IgD-negative memory B cell (primary cell): ENCODE measurements around the gene NSF. TPM values are rescaled to one million over a fixed set of nuclear protein-coding genes. Genes with fewer than 3 reads are reported as not detected.
"Not testable (repeated sequence)": the region's sequence is repeated elsewhere in the genome, so short reads cannot be mapped to it uniquely, and the experiment has no call there.

ENCODE experiments used
- H3K27ac Mint-ChIP-seq, 3 donors: one replicate each; pipeline ENCODE4 v1.8.0; 2020 to 2022; ENCODE audit warnings: mild to moderate bottlenecking in 3 of 3, mixed read lengths in 3 of 3, moderate library complexity in 1 of 3
- H3K27me3 Mint-ChIP-seq: one replicate; pipeline ENCODE4 v1.8.0; 2021; ENCODE audit warnings: mixed read lengths
- H3K36me3 Mint-ChIP-seq: one replicate; pipeline ENCODE4 v1.8.0; 2020; ENCODE audit warnings: mild to moderate bottlenecking, mixed read lengths
- H3K4me1 Mint-ChIP-seq, 3 donors: one replicate each; pipeline ENCODE4 v1.8.0; 2020 to 2022; ENCODE audit warnings: mixed read lengths in 3 of 3, mild to moderate bottlenecking in 1 of 3
- H3K4me3 Mint-ChIP-seq, 4 donors: one replicate each; pipeline ENCODE4 v1.8.0; 2020 to 2022; ENCODE audit warnings: mild to moderate bottlenecking in 4 of 4, mixed read lengths in 4 of 4, moderate library complexity in 3 of 4
- H3K9me3 Mint-ChIP-seq, 3 donors: one replicate each; pipeline ENCODE4 v1.8.0; 2020 to 2021; ENCODE audit warnings: mixed read lengths in 3 of 3, mild to moderate bottlenecking in 1 of 3
- polyA plus RNA-seq: library from polyadenylated mRNA; unstranded; fragments of 300-500 nt; fragmentation: Illumina TruSeq; gene quantifications from one replicate; pipeline ENCODE4 v1.2.3, GENCODE V29; 2021

Gene NSF
- polyA plus RNA-seq, result 16.5 TPM

DNA sequence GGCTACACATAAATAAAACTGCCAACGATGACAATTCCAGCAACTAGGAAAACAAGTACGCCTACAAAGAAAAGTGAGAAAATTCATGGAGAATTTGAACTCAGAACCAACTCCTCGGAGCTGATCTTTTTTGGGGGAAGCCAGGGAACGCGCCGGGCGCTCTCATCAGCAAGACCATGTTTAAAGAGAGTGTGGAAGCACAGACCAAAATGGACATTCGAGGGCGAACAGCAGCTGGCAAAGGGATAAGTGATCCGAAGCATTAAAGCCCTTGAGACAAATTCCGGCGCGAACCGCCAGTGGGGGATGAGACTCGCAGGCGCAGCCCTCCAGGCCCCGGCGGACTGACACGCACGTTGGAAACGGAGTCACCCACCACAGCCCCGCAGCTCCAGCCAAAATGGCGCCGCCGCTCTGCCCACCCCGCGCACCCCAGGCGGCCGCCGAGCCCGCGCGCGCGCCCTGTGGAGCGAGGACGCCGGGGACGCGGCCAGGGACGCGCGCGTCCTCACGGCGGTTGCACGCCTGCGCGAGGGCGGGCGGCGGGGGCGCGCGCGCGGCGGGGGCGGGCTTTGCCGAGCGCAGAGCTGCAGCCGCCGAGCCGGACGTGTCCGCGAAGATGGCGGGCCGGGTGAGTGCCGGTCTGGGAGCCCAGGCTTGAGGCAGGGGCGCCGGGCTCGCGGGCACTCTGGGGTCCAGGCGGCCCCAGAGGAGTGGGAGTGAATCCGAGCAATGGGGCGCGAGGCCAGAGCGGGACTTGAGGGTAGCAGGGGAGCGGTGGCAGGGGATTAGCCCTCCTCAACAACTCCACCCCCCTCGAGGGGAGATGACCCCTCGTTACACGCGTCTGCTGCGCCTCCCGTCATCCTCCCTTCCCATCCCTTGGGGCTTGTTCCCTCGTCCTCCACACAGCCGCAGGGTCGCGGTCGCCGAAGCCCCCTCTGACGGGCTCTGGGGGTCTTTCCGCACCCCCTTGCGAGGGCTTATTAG lies at the start of gene NSF:
Gene NSF (plus strand): TSS at position 513 of the 990 bp plus-strand sequence. CDS start 107 bp downstream, at position 620.
- not testable (repeated sequence) for H3K9me3 Mint-ChIP-seq, H3K27ac Mint-ChIP-seq, H3K36me3 Mint-ChIP-seq, H3K27me3 Mint-ChIP-seq, H3K4me3 Mint-ChIP-seq, H3K4me1 Mint-ChIP-seq

- not testable (repeated sequence) for H3K27me3 Mint-ChIP-seq, H3K27ac Mint-ChIP-seq, H3K4me3 Mint-ChIP-seq, H3K36me3 Mint-ChIP-seq, H3K4me1 Mint-ChIP-seq, H3K9me3 Mint-ChIP-seq
Observed at GRCh38 chr17:46548607-46549006, 41.9 kb upstream of the NSF start.

DNA sequence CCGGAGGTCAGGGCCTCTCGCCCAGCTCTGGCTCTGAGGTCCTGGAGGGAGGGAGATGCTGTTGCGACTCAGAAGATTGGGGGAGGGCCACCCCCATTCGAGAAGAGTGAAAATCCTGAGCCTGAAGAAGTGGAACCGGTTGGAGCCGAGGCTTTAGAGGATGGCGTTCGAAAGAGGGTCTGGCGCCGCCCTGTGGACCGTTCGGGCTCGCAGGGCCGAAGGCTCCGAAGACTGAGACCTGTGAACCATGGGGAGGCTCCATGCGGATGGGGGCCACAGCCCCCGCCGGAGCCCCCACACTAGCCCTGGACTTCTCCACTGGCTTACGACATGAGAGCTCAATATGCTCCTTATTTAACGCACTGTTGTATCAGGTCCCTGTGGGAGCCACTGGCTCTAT lies 31.3 kb upstream of the NSF start:
- H3K4me1 Mint-ChIP-seq, H3K27me3 Mint-ChIP-seq, H3K27ac Mint-ChIP-seq, H3K4me3 Mint-ChIP-seq, H3K9me3 Mint-ChIP-seq, H3K36me3 Mint-ChIP-seq: not testable (repeated sequence)

GRCh38 chr17:46560048-46560447 lies 30.4 kb upstream of the NSF start:
- not testable (repeated sequence) for H3K27me3 Mint-ChIP-seq, H3K4me3 Mint-ChIP-seq, H3K4me1 Mint-ChIP-seq, H3K27ac Mint-ChIP-seq, H3K36me3 Mint-ChIP-seq, H3K9me3 Mint-ChIP-seq

DNA sequence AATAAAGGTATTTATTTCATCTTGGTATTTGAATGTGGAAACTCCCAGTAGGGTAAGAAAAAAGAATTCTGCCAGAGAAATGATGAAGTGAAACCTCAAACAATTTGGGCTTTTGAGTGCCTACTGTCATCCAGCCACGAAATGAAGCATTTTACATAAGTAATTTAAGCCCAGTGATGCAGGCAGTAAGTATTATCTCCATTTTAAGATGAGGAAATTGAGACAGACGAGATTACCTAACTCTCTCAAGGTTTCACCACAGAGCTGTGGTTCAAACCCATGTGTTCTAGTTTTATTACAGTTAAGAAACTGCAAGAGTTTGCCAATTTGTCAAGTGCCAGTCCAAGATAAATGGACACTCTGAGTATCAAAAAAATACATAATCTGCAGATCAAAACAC lies 24.2 kb upstream of the NSF start:
- H3K4me3 Mint-ChIP-seq, H3K36me3 Mint-ChIP-seq, H3K9me3 Mint-ChIP-seq, H3K27ac Mint-ChIP-seq, H3K27me3 Mint-ChIP-seq, H3K4me1 Mint-ChIP-seq: not testable (repeated sequence)

- H3K4me1 Mint-ChIP-seq, H3K27me3 Mint-ChIP-seq, H3K9me3 Mint-ChIP-seq: not testable (repeated sequence)
Observed at GRCh38 chr17:46566980-46567379, 23.5 kb upstream of the NSF start.

GRCh38 chr17:46571796-46572195 lies 18.7 kb upstream of the NSF start:
- H3K36me3 Mint-ChIP-seq, H3K9me3 Mint-ChIP-seq, H3K27ac Mint-ChIP-seq, H3K27me3 Mint-ChIP-seq, H3K4me3 Mint-ChIP-seq, H3K4me1 Mint-ChIP-seq: not testable (repeated sequence)

More at GRCh38 chr17:46566980-46567379, 23.5 kb upstream of the NSF start:
- not testable (repeated sequence) for H3K27ac Mint-ChIP-seq, H3K36me3 Mint-ChIP-seq, H3K4me3 Mint-ChIP-seq

DNA sequence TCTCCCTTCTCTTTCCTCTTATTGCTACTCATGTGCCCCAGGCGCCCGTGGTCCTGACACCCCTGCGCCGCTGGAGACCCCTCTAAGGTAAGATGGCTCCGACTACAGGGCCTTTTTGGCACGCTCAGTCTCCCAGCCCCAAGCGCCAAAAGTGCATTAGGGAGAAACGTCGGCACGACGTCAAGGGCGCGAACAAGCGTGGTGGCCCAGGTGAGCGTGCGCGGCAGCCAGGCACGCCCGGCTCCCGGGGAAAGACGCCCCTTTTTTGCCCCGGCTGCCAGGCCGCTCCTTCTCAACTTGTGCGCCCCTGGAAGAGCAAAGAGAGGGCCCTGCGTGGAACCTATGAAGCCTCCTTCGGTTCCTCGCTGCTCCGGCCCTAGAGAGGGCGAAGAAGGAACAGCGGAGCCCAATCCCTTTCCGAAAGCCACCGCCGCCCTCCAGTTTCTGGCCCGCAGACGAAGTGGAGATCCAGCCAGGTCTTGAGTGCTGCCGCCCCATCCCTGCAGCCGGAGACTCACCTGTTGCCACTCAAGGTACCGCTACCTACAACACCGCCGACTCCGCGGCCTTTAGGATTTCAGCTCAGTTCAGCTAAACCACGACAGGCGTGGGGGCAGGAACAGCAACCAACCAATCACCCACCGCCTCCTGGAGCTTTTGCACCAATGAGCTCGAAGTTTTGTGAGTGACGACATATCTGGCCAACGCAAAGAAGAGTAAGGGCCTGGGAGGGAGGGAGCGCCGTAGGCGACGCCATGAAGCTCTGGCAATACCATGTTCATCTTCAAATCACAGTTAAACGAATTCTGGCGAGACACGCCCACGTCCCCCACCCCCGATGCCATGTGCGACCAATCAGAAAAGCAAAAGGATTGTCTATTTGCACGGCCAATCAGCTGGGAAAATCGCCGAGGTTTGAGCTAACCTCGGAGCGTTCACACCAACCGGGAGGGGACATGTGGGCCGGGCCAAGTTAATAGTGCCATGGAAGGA lies 11.1 kb upstream of the NSF start, which contains the start of gene ARL17A:
Gene ARL17A (minus strand): TSS at position 609 of the 993 bp plus-strand sequence. CDS start 3,369 bp downstream, outside the sequence.
- H3K36me3 Mint-ChIP-seq, H3K4me1 Mint-ChIP-seq, H3K27me3 Mint-ChIP-seq, H3K9me3 Mint-ChIP-seq: not testable (repeated sequence)
- H3K4me3 Mint-ChIP-seq, result peak within 1 kb of the TSS in 2 of 4 donors; percentile 69 to 81
- peak within 1 kb of the TSS in 1 of 3 donors; percentile 71 for H3K27ac Mint-ChIP-seq

- not testable (repeated sequence) for H3K36me3 Mint-ChIP-seq, H3K27me3 Mint-ChIP-seq, H3K9me3 Mint-ChIP-seq, H3K4me1 Mint-ChIP-seq
- peak overlapping the region in 2 of 4 donors; percentile 69 to 81 for H3K4me3 Mint-ChIP-seq
- peak overlapping the region in 1 of 3 donors; percentile 71 for H3K27ac Mint-ChIP-seq
Observed at GRCh38 chr17:46580082-46580481, 10.4 kb upstream of the NSF start.

DNA sequence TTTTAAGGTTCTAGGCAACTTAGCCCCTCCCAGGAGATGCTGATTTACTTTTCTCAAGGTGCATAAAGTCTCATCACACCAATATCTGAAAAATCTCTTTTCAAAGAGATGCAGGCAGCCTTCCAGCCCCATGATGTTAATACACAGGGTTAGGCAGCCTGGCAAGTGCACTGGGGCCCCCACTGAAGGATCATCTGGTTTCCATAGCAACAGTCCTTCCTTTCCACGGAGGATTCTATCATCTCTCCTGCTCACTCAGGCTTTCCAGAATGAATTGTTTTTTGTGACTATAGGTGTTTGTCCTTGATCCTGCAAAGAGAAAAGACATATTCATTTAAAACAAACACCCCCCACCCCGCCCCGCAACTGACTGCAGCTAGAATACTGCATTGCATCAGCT lies 5.0 kb upstream of the NSF start:
- H3K27ac Mint-ChIP-seq, H3K27me3 Mint-ChIP-seq, H3K4me1 Mint-ChIP-seq, H3K9me3 Mint-ChIP-seq, H3K36me3 Mint-ChIP-seq, H3K4me3 Mint-ChIP-seq: not testable (repeated sequence)

DNA sequence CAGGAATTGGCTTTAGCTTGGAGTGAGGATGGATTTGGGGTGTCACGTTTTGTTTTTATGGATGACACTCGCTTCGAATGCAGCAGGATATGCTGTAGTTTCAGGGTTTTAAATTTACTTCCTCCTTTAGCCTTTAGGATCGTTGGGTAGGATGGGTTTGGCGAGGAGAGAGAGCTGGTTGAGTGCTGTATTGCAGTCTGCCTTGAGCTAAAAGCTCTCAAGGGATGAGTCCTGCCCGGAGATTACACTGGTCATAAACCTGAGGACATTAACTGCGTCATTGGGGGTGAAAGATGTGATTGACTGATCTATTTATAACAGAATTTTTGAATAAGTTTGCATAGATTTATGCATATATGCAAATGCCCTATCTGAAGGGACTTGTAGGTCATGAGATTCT lies 863 bp downstream of the NSF start:
- H3K27me3 Mint-ChIP-seq, H3K9me3 Mint-ChIP-seq, H3K36me3 Mint-ChIP-seq, H3K4me1 Mint-ChIP-seq, H3K27ac Mint-ChIP-seq, H3K4me3 Mint-ChIP-seq: not testable (repeated sequence)

- H3K4me1 Mint-ChIP-seq, H3K9me3 Mint-ChIP-seq, H3K36me3 Mint-ChIP-seq, H3K27me3 Mint-ChIP-seq, H3K4me3 Mint-ChIP-seq, H3K27ac Mint-ChIP-seq: not testable (repeated sequence)
Observed at GRCh38 chr17:46598344-46598931, 8.0 kb downstream of the NSF start.

DNA sequence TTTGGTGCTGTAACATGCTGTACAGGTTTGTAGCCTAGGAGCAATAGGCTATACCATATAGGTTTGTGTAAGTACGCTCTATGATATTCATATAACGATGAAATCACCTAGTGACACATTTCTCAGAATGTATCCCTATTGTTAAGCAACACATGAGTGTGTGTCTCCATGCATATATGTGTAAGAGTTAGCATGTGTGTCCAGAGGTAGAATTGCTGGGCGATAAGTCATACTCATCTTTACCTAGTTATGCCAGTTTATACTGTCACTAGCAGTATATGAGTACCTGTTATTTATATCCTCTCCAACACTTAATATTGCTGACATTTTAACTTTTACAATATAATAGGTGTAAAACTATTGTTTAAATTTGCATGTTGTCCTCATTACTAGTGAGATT lies 10.3 kb downstream of the NSF start:
- not testable (repeated sequence) for H3K4me3 Mint-ChIP-seq, H3K9me3 Mint-ChIP-seq, H3K36me3 Mint-ChIP-seq, H3K27me3 Mint-ChIP-seq, H3K4me1 Mint-ChIP-seq, H3K27ac Mint-ChIP-seq

DNA sequence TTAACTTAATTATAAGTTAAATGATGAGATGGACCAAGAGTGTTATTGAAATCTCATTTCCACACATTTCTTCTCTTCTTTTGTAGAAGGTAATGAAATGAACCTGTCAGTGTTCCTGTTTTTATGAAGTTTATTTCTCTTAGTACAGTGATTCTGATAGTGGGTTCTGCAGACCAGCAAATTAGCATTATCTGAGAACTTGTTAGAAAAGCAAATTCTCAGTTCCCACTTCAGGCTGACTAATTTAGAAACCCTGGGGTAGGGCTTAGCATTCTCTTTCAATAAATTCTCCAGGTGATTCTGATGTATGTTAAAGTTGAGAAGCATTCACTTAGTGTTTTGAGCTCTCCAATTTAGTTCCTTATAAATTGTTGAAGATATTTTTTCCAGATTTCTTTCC lies 12.7 kb downstream of the NSF start:
- not testable (repeated sequence) for H3K27me3 Mint-ChIP-seq, H3K9me3 Mint-ChIP-seq

GRCh38 chr17:46611304-46611703 lies 20.8 kb downstream of the NSF start:
- H3K36me3 Mint-ChIP-seq, H3K27me3 Mint-ChIP-seq, H3K4me1 Mint-ChIP-seq, H3K9me3 Mint-ChIP-seq, H3K27ac Mint-ChIP-seq, H3K4me3 Mint-ChIP-seq: not testable (repeated sequence)

More for the DNA sequence above, 12.7 kb downstream of the NSF start:
- not testable (repeated sequence) for H3K4me1 Mint-ChIP-seq, H3K36me3 Mint-ChIP-seq, H3K4me3 Mint-ChIP-seq, H3K27ac Mint-ChIP-seq
